GM18858 (cell line): Measurements from ENCODE around the gene EEF1AKMT1.
"Not testable (repeated sequence)": the region's sequence is repeated elsewhere in the genome, so short reads cannot be mapped to it uniquely, and the experiment has no call there.

Source experiments
- ATAC-seq: cut with Tn5 transposase; IDR thresholded peaks from one replicate; pipeline ENCODE4 v1.9.1; 2021; ENCODE audit not compliant: unreplicated experiment

Gene EEF1AKMT1

DNA sequence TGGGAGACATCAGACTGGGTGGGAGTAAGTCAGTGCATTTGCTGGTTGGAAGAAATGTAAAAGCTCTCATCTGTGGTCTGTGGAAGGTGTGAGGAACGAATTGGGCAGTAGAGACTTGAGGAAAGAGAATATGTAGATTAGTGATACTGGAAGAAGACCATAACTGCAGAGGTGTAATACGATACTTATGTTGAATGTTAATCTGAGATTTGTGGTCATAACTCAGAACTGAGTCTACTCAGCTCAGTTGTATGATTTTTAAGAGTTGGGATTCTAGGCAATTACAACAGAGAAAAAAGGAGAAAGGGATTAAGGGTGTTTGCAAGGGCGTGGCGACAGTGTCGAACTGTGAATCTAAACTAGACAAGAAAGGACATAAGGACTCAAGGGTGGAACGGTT is 73.5 kb downstream of the EEF1AKMT1 start:
- no peak for ATAC-seq

DNA sequence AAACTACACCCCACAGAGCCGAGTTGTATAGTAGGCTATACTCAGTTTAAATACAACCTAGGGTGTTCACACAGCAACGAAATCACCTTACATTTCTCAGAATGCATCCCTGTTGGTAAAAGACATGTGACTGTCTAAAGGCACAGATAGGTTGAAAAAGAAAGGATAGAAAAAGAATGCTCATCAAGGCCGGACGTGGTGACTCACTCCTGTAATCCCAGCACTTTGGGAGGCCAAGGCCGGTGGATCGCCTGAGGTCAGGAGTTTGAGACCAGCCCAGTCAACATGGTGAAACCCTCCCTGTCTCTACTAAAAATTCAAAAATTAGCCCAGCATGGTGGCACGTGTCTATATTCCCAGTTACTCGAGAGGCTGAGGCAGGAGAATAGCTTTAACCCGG is 74.0 kb downstream of the EEF1AKMT1 start:
- no peak for ATAC-seq

DNA sequence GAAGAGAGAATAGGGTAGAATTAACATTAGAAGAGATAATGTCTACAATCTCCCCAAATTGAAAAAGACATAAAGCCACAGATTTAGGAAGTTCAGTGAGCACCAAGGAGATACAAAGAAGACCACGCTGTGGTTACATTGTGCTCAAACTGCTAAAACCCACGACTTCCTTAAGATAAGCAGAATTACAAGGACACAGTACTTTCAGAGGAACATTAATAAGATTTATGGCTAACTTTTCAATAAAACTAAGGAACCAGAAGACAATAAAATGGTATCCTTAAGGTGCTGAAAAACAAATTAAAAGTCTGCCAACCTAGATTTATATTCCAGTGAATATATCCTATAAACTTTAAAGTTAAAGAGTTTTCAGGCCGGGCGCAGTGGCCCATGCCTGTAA is 77.7 kb downstream of the EEF1AKMT1 start:
- no peak for ATAC-seq

DNA sequence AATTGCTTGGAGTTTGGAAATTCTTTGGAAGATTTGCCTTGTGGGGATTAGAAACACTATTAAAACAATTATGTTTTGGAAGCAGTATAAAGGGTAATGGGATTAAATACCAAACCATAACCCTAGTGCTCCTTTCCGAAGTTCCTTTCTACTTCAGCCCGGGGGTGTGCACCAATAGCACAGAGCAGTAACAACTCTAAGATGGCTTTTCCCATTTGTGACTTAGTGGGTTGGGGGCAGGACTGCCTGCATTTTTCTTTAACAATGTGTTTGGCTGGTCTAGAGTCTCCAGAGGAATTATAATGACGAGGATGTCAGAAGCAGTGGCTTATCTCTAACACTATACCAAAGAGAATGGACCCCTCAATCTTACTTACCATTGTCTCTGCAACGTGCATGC is 82.1 kb downstream of the EEF1AKMT1 start:
- ATAC-seq: no peak

DNA sequence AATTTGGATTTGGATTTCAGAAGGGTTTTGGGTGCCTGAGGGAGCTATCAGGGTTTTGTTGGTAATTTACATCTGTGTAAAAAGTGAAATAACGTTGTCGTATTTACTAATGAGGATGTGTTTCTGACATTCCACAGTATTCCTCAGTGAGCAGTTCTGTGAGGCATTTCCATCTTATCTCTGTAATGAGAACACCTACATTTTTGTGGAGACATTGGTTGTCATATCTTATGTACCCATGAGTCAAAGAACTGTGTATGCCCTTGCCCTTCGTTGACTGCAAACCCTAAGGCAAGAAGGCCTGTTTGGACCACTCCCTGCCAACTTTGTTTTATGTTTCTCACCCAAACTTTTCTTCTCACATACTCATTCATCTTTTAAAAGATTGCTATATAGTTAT is 84.5 kb downstream of the EEF1AKMT1 start:
- no peak for ATAC-seq

DNA sequence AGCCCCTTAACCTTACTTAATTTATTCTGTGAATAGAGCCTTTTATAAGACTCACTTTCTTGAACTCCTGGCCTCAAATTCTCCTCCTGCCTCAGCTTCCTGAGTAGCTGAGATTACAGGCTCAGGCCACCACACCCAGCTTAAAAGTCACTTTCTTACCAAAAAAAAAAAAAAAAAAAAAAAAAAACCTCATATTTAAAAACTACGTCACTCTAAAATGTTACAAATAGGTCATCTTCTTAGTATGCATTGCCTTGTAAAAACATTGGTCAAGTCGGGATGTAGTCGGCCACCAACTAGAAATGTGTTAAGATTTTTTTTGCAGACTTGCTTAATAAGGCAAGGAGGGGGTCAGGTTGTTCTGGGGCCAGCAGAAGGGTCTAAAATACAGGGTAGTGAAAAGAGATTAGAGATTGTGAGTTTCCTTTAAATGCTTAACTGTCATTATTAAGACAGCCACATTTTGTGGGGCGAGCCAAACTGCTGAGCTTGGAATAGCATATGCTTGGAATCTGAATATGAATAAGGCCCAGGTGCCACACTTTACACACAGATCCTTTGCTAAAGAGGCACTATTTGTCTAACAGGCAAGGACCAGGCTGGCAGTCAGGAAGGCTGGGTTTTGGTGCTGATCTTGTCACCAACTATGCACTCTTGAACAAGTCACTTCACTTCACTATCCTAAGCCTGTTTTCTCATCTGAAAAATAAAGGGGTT is 86.7 kb downstream of the EEF1AKMT1 start:
- ATAC-seq: no peak

DNA sequence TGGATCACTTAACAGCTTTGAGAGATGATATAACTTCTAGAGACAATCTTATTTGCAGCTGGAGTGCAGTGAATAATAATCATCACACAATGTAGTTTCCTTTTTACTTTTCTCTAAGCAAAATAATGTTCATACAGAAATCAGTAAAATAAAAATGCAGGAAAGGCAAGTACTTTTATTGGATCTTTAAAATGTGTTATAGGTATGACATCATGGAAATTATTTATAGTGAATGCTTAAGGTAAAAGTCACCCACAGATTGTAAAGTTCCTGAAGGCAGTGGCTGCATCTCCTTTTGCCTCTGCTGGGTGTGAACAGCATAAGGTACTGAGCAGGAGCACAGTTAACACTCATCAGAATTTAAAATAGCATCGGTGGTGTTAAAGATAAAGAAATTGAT is 87.6 kb downstream of the EEF1AKMT1 start:
- no peak for ATAC-seq

DNA sequence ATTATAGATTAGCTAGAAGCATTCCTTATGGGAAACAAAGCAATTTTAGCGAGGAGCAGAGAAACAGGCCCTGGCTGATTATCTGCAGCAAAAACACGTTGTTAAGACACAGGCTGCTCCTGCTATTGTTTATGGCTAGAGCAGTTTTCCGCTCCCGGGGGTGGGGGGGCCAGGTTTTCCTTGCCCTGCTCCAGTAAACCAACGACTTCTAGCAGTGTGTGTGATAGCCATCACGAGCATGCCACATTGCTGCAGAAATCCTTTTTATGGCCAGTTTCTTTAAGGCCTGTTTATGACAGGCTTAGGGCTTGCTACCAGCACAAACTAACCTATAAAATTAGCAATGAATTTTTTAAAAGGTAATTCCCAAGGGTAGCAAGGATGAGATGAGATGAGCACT is 88.7 kb downstream of the EEF1AKMT1 start:
- ATAC-seq: no peak

DNA sequence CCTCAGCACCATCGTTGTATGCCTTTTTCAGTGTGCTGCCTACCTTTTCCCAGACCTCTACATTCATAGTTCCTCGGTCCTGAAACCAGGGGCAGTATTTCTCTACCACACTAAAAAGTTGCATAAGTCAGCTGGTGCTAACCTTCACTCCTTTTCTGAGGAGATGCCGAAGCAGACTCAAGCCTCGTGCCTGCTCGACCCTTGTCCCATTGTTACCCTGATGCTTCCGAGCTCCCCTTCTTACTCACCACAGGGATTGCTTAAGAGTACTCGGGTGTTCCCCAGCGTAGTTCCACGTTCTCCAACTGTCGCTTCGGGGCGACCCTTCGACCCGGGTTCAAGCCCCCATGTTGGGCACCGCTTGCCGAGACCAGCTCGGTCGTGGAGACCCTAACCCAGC is 89.2 kb downstream of the EEF1AKMT1 start:
- no peak for ATAC-seq

DNA sequence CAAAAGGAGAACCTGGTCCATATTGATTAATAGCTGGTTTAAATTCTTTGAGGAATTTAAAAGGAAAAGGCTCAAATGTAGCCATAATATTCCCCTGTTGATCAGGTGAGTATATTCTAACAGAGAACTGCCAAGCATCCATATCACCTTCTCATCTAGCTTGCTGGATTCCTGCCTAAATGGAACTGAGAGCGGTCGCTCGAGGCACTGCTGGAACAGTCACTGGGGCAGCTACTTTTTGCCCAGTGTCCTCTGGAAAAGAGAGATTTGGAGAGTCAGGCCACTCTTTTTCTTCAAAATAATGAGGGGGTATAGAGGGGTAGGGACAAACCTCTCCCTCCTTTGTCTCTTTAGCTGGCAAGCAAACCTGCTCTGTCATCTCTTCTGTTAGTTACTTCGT is 89.7 kb downstream of the EEF1AKMT1 start:
- ATAC-seq: no peak

DNA sequence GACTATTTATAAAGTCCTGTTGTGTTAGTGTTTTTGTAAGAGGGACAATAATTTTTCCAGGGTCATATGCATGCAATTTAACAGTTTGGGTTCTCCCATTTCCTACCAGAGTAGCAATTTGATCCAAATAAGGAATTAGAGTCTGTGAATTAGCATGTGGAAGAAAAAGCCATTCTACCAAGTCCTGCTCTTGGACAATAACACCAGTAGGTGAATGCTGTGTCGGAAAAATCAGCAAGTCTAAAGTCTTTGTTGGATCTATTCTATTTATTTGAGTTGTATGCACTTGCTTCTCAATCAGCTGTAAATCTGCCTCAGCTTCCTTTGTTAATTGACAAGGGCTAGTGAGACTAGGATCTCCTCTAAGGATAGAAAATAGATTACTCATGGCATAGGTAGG is 91.7 kb downstream of the EEF1AKMT1 start:
- ATAC-seq: no peak

DNA sequence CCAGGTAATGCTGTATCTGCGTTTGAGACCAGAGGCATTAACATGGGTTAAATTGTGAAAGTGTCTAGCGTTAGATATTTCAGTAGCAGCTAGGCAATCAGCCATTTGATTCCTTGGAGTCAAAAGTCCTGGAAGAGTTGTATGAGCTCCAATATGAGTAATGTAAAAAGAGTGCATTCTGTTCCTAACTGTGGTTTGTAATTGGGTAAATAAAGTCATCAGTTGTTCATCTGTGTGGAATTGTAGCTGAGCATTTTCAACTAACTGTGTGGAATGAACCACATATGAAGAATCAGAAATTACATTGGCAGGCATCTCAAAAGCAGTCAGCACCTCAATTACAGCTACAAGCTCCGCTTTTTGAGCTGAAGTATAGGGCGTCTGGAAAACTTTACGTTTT is 92.3 kb downstream of the EEF1AKMT1 start:
- not testable (repeated sequence) for ATAC-seq

DNA sequence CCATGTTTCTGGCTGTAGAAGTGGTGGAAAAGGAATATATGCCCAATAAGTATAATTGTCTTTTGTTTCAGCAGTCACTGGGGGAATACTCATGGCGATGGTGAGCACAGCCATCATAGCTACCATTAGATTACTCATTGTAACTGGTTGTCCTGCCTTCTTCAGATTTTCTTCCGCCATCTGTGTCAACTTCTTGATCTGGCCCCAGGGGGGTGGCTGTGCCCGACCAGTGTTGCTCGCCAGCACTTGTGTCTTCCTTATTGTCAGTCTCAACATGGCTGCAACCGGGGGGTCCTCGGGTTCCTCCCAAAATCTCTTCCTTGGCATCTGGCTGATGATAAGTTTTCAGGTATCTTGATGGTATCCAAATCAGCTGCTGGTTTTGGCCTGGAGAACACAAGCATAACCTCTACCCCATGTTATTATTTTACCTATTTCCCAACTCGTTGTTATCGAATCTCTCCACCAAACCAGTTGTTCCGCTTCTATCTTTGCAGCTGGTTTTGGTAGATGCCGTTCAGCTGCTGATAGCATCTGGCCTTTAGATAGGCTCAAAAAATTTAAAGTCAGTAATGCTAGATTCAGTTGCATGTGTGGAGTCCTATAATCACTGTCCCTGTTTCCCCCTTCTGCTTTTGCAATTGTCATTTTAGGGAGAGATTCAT is 93.2 kb downstream of the EEF1AKMT1 start:
- ATAC-seq: no peak

DNA sequence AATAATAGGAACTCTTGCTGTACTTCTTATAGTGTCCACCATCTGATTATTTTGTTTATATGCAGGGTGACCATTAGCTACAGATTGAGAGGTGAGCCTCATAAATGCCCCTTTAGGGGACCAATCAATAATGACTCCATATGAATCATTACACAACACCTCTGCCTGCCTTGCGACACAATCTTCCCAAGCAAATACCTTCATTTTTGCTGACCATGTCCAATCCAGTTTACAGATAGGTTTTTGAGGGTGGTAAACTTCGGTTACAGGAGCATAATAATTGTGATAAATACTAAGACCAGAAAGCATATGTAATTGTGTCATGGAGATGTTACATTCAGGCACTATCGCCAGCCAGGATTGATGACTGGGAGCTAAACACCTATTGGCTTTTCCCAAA is 93.9 kb downstream of the EEF1AKMT1 start:
- no peak for ATAC-seq
